ENCODE data around the gene CNTN4. TPM values are rescaled to one million over a fixed set of nuclear protein-coding genes. Genes with fewer than 3 reads are reported as not detected.

Gene CNTN4
- total RNA-seq, 1 donor from 2014 or later: 1.6 TPM

GRCh38 chr3:3031326-3031725 is 932.7 kb downstream of the CNTN4 start:
- H3K4me3 ChIP-seq (ENCODE audit: low read depth, low read length): no peak overlapping the region
- TF ChIP-seq CTCF (conservative IDR thresholded peaks at IDR 0.05; ENCODE audit: low read depth, low read length): no peak
- DNase-seq (ENCODE audit: low read depth): no peak

DNA sequence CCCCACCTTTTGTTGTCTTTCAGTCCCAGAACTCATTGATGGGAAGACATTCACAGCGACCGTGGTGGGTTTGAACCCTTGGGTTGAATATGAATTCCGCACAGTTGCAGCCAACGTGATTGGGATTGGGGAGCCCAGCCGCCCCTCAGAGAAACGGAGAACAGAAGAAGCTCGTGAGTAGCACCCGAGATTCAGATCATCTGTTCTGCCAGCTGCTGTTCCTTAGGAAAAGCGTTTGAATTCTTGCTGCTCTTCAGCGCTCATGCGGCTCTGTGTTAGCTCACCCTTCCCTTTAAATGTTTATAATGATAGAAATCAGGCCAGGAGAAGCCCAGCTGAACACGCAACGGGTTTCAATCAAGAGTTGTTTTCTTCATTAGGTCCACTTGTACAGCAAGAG is 938.5 kb downstream of the CNTN4 start:
- TF ChIP-seq CTCF (conservative IDR thresholded peaks at IDR 0.05; ENCODE audit: low read depth, low read length): no peak
- DNase-seq (ENCODE audit: low read depth): no peak
- no peak overlapping the region for H3K4me3 ChIP-seq (ENCODE audit: low read depth, low read length)

DNA sequence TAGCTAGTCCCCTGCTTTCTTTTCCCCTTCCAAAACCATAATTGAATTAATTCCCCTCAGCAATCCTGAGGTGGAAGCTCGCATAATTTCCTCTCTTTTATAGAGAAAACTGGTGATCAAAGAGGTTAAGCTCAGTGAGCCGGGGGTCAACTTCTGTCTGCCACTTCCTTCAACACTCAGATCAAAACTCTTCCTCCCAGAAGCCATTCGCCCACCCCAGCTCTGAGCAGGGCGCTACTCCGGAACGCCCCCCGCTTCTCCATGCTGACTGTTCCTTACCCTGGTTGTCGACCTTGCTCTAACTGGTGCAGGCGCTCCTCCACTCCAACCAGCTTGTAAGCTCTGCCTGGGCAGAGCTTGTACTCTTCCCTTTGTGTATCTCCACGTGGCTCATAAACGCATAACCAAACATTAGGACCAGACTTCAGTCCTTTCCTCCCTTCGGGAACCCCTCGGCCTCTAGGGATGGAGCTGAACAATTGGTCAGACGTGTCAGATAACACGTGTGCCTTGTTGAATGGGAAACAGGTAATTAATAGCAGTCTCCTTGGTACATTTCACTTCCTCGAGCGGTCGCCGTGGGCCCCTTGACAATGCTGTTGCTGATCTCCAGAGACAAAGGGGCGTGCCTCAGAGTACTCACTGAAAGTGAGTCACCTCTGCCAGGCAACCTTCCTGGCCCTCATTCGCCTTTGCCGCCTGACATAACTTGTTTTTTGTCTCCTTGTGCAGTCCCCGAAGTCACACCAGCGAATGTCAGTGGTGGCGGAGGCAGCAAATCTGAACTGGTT is 939.7 kb downstream of the CNTN4 start:
- no peak for DNase-seq (ENCODE audit: low read depth)

GRCh38 chr3:3053974-3054373 is 955.3 kb downstream of the CNTN4 start:
- no peak for TF ChIP-seq CTCF (conservative IDR thresholded peaks at IDR 0.05; ENCODE audit: low read depth, low read length)
- DNase-seq (ENCODE audit: low read depth): no peak
- no peak overlapping the region for H3K4me3 ChIP-seq (ENCODE audit: low read depth, low read length)

More for the DNA sequence above, 939.7 kb downstream of the CNTN4 start:
- TF ChIP-seq CTCF (conservative IDR thresholded peaks at IDR 0.05; ENCODE audit: low read depth, low read length): no peak
- H3K4me3 ChIP-seq (ENCODE audit: low read depth, low read length): no peak overlapping the region

DNA sequence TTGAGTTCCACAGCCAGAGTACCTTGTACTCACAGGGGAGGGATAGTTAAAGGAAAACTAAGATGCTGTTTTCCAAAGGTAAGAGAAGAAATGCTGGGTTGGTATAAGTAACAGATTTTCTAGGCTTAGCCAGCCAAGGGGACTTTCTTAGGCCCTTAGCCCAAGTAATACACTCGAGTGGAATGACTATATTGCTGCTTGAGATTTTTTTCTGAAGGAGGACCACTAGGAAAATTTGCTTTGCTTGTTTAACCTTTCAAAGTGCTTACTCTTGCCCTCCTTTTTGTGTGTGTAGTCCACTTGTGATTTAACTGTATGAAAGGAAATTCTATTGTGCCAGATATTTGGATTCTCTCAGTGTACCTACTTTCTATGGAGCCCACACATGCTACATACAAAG is 961.0 kb downstream of the CNTN4 start:
- DNase-seq (ENCODE audit: low read depth): no peak
- no peak overlapping the region for H3K4me3 ChIP-seq (ENCODE audit: low read depth, low read length)
- no peak for TF ChIP-seq CTCF (conservative IDR thresholded peaks at IDR 0.05; ENCODE audit: low read depth, low read length)

DNA sequence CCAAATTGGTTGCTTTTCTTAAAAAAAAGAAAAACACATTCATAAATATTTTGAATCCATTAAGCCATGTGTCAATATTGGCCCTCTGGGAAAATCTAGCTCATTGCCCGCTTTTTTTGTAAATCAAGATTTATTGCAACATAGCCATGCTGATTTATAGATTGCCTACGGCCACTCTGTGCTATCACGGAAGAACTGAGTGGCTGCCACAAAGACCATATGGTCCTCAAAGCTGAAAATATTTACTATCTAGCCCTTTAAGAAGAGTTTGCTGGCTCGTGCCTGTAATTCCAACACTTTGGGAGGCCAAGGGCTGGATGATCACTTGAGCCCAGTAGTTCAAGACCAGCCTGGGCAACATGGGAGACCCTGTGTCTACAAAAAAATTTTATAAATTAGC is 965.6 kb downstream of the CNTN4 start:
- H3K4me3 ChIP-seq (ENCODE audit: low read depth, low read length): no peak overlapping the region
- no peak for TF ChIP-seq CTCF (conservative IDR thresholded peaks at IDR 0.05; ENCODE audit: low read depth, low read length)
- no peak for DNase-seq (ENCODE audit: low read depth)

- no peak for TF ChIP-seq CTCF (conservative IDR thresholded peaks at IDR 0.05; ENCODE audit: low read depth, low read length)
- DNase-seq (ENCODE audit: low read depth): no peak
- no peak overlapping the region for H3K4me3 ChIP-seq (ENCODE audit: low read depth, low read length)
Observed at GRCh38 chr3:3065876-3066275, 967.2 kb downstream of the CNTN4 start.

Measured in epithelial cell of proximal tubule (primary cell).